Cardiac muscle cell (in vitro differentiated cells and primary cell): ENCODE results near the gene DNM2. TPM values are rescaled to one million over a fixed set of nuclear protein-coding genes. Genes with fewer than 3 reads are reported as not detected.

Source experiments
- DNase-seq, 2 donors: peaks; one replicate each; pipeline versions ENCODE4 v3.0.0 to v3.0.0-alpha.2; 2010 to 2017; ENCODE audit warnings: low read depth in 1 of 2, low spot score in 1 of 2
- H3K27ac ChIP-seq: fragments of 200-600 bp; sonication (generic); 2 replicates; pipeline ENCODE4 v1.5.1; 2016
- H3K27me3 ChIP-seq: fragments of 200-600 bp; sonication (generic); 2 replicates; pipeline ENCODE4 v1.6.0; 2016; ENCODE audit warnings: control low read depth
- H3K36me3 ChIP-seq: fragments of 200-600 bp; sonication (generic); 2 replicates; pipeline ENCODE4 v1.5.1; 2016; ENCODE audit warnings: control low read depth
- H3K4me1 ChIP-seq: fragments of 200-600 bp; sonication (generic); 2 replicates; pipeline ENCODE4 v1.8.1; 2017; ENCODE audit warnings: low read depth, mild to moderate bottlenecking, mixed run types
- H3K4me3 ChIP-seq: fragments of 200-600 bp; sonication (generic); 2 replicates; pipeline ENCODE4 v1.5.1; 2016; ENCODE audit warnings: mild to moderate bottlenecking
- H3K9me3 ChIP-seq: fragments of 200-600 bp; sonication (generic); 2 replicates; pipeline ENCODE4 v1.5.1; 2017; ENCODE audit warnings: low read depth, mild to moderate bottlenecking, control low read depth
- polyA plus RNA-seq: library from polyadenylated mRNA; unstranded; fragments of >200 nt; fragmentation: Nextera tagmentation; extraction: Ambion mirVana; gene quantifications from 2 replicates; pipeline ENCODE4 v1.2.1, GENCODE V29; 2016
- total RNA-seq: library from RNA; depleted of rRNA; stranded (reverse); fragments of >200 nt; gene quantifications from 2 replicates; pipeline ENCODE4 v1.2.3, GENCODE V29; 2016
- TF ChIP-seq, protein P1 (sequence below): IDR thresholded peaks from 2 replicates; pipeline ENCODE4 v1.5.1; 2012; ENCODE audit warnings: low read depth, mild to moderate bottlenecking, low read length

Gene DNM2
- total and polyA plus RNA-seq, 2 experiments from 2014 or later = 122 to 132 TPM

DNA sequence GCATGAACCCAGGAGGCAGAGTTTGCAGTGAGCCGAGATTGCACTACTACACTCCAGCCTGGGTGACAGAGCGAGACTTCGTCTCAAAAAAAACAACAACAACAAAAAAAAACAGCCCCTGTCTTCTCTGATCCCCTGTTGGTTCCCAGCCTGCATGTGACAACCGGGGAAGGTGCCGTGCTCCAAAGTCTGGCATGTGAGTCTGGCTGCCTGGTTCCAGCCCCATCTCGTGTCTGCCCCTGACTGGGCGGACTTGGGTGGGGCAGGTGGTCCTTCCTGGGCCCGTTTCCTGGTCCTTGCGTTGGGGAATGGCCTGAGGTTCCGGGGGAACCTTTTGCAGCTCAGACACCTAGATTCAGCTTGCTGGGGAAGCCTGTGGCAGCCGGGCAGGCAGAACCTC lies 50.5 kb downstream of the DNM2 start:
- no peak overlapping the region for H3K4me3 ChIP-seq
- no peaks in the 10 kb centered on the region for H3K36me3 ChIP-seq
- H3K27ac ChIP-seq = peak overlapping the region; percentile 98
- TF ChIP-seq, protein P1, sequence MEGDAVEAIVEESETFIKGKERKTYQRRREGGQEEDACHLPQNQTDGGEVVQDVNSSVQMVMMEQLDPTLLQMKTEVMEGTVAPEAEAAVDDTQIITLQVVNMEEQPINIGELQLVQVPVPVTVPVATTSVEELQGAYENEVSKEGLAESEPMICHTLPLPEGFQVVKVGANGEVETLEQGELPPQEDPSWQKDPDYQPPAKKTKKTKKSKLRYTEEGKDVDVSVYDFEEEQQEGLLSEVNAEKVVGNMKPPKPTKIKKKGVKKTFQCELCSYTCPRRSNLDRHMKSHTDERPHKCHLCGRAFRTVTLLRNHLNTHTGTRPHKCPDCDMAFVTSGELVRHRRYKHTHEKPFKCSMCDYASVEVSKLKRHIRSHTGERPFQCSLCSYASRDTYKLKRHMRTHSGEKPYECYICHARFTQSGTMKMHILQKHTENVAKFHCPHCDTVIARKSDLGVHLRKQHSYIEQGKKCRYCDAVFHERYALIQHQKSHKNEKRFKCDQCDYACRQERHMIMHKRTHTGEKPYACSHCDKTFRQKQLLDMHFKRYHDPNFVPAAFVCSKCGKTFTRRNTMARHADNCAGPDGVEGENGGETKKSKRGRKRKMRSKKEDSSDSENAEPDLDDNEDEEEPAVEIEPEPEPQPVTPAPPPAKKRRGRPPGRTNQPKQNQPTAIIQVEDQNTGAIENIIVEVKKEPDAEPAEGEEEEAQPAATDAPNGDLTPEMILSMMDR = no peak
- H3K9me3 ChIP-seq = no peaks in the 10 kb centered on the region
- no peaks in the 10 kb centered on the region for H3K27me3 ChIP-seq
- no peak for DNase-seq
- H3K4me1 ChIP-seq = peaks cover 15% of the 10 kb centered on the region

DNA sequence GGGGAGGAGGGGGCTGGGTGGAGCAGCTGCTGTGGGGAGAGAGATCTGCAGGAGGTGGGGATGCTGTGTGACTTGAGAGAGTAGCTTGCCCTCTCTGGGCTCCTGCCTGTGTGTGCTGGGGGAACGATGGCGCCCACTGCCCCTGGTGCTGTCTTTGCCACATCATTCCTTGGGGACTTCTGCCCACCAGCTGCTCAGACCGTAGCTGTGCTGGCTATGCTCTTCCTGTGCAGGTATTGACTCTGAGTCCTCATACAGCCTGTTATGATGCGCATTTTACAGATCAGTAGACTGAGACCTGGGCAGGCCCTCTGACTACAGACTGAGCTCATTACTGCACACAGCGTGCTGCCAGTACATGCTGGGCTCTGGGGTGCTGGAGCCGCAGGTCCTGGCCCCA lies 51.1 kb downstream of the DNM2 start:
- Histone ChIP-seq H3K4me3 (no peak overlapping the region), H3K9me3 (no peaks in the 10 kb centered on the region), H3K36me3 (peaks cover 3% of the 10 kb centered on the region), H3K27ac (peak overlapping the region; percentile 98), H3K4me1 (peaks cover 15% of the 10 kb centered on the region), H3K27me3 (no peaks in the 10 kb centered on the region)
- no peak for DNase-seq
- TF ChIP-seq, protein P1 = no peak

DNA sequence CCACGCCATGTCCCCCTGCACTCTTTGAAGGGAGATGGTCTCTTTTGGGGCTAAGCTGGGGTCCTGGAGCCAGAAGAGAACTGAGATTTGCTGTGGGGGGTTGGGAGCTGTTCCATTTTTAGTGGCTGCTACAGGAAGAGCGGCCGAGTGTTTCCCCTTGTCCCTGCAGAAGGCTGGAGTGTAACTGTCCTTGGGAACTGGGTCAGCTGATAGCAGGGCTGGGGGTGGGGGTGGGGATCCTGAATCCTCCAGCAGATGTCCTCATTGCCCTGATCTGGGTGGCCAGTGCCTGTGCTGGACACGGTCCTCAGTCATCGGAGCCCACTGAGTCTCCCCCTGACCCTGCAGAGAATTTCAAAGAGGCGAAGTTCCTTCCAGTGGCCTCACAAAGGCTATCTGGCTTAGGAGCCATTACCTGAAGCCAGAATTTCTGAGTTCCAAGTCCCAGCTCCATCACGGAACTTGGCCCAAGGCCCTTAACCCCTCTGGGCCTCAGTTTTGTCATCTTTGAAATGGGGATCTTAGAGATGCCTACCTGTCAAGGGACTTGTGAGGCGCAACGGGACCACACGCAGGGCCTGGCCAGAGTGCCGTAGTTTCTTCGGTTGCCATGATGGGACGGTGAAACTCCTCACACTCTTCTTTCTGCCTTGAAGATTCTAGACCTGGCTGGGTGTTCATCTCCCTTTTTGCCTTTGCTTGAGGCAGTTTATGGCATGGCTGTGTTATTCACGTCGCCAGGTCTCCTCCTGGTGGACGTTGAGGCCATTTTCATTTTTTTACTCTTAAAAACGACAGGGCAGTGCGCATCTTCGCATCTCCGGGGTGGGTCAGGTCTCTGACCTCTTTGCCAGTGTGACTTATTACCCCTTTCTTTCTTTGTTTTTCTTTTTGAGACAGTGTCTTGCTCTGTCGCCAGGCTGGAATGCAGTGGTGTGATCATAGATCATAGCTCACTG lies 51.9 kb downstream of the DNM2 start:
- DNase-seq = peak; percentile 42 to 91
- no peak overlapping the region for H3K4me3 ChIP-seq
- peaks cover 6% of the 10 kb centered on the region for H3K36me3 ChIP-seq
- no peaks in the 10 kb centered on the region for H3K27me3 ChIP-seq
- peak overlapping the region; percentile 98 for H3K27ac ChIP-seq
- H3K4me1 ChIP-seq = peaks cover 15% of the 10 kb centered on the region
- H3K9me3 ChIP-seq = no peaks in the 10 kb centered on the region
- TF ChIP-seq, protein P1 = peak; percentile 15

DNA sequence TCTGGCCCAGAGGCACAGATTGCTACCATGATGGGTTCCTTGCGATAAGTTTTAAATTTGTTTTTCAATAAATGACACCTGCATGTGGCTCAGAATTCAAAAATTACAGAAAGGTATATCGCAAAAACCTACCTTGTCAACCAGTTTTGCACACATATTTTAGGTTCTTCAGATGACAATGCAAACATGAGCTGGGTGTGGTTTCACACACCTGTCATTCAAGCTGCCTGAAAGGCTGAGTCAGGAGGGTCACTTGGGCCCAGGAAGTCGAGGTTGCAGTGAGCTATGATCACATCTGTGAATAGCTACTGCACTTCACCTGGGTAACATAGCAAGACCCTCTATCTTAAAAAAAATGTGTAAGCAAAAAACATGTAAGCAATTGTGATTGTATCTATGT lies 56.1 kb downstream of the DNM2 start:
- TF ChIP-seq, protein P1 = no peak
- DNase-seq = no peak
- Histone ChIP-seq H3K27ac (peak overlapping the region; percentile 12), H3K4me1 (peaks cover 10% of the 10 kb centered on the region), H3K4me3 (no peak overlapping the region), H3K36me3 (peaks cover 37% of the 10 kb centered on the region), H3K9me3 (no peaks in the 10 kb centered on the region), H3K27me3 (no peaks in the 10 kb centered on the region)

DNA sequence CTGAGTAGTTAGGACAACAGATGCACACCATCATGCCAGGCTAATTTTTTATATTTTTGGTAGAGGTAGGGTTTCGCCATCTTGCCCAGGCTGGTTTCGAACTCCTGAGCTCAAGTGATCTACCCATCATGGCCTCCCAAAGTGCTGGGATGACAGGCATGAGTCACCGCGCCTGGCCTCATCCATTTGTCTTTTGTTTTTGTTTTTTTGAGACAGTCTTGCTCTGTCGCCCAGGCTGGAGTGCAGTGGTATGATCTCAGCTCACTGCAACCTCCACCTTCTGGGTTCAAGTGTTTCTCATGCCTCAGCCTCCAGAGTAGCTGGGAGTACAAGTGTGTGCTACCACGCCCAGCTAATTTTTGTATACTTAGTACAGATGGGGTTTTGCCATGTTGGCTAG lies 57.0 kb downstream of the DNM2 start:
- Histone ChIP-seq H3K4me3 (no peak overlapping the region), H3K9me3 (no peaks in the 10 kb centered on the region), H3K36me3 (peaks cover 37% of the 10 kb centered on the region), H3K27me3 (no peaks in the 10 kb centered on the region), H3K4me1 (peaks cover 3% of the 10 kb centered on the region), H3K27ac (no peak overlapping the region)
- TF ChIP-seq, protein P1 = no peak
- no peak for DNase-seq
